Parathyroid adenoma (tissue), 2 donors: ENCODE data around the gene POM121C.
A peak's percentile ranks its signal among the peaks of the same experiment; 100 is the strongest.
"Not testable (repeated sequence)": the region's sequence is repeated elsewhere in the genome, so short reads cannot be mapped to it uniquely, and the experiment has no call there.

Experiments used
- H2AFZ ChIP-seq: fragments of 300-600 bp; sonication (generic); one replicate; pipeline ENCODE4 v1.7.0; 2017; ENCODE audit warnings: antibody characterized with exemption, mild to moderate bottlenecking
- H3K27ac ChIP-seq: fragments of 300-600 bp; sonication (generic); one replicate; pipeline ENCODE4 v1.7.0; 2017
- H3K27me3 ChIP-seq: fragments of 300-600 bp; sonication (generic); one replicate; pipeline ENCODE4 v1.7.0; 2017; ENCODE audit warnings: low read length; ENCODE audit not compliant: control insufficient read depth, insufficient read depth
- H3K36me3 ChIP-seq: fragments of 300-600 bp; sonication (generic); one replicate; pipeline ENCODE4 v1.7.0; 2017; ENCODE audit warnings: low read length; ENCODE audit not compliant: control insufficient read depth, insufficient read depth
- H3K4me1 ChIP-seq: fragments of 300-600 bp; sonication (generic); one replicate; pipeline ENCODE4 v1.7.0; 2017; ENCODE audit warnings: control low read depth
- H3K4me2 ChIP-seq: fragments of 300-600 bp; sonication (generic); one replicate; pipeline ENCODE4 v1.7.0; 2017; ENCODE audit warnings: low read length
- H3K4me3 ChIP-seq: fragments of 300-600 bp; sonication (generic); one replicate; pipeline ENCODE4 v1.7.0; 2017; ENCODE audit warnings: low read depth, low read length
- H3K79me2 ChIP-seq: fragments of 300-600 bp; sonication (generic); one replicate; pipeline ENCODE4 v1.7.0; 2017; ENCODE audit warnings: control low read depth
- H3K9ac ChIP-seq: fragments of 300-600 bp; sonication (generic); one replicate; pipeline ENCODE4 v1.7.0; 2017; ENCODE audit warnings: mild to moderate bottlenecking
- H3K9me3 ChIP-seq: fragments of 300-600 bp; sonication (generic); one replicate; pipeline ENCODE4 v1.7.0; 2017; ENCODE audit warnings: low read length; ENCODE audit not compliant: control insufficient read depth
- CTCF ChIP-seq: fragments of 300-600 bp; sonication (generic); IDR thresholded peaks from one replicate; pipeline ENCODE4 v1.7.0; 2017; ENCODE audit warnings: antibody characterized with exemption, mild to moderate bottlenecking
- donor health status: primary hyperparathyroidism.

POM121C gene

GRCh38 chr7:75485979-75486643 lies at the start of gene POM121C:
TSS of gene POM121C (minus strand) at chr7:75486299. CDS start at chr7:75441496, 44,803 bp downstream.
- Histone ChIP-seq H3K9ac (peak within 1 kb of the TSS; percentile 56), H3K4me2 (peak within 1 kb of the TSS; percentile 65), H2AFZ (peak within 1 kb of the TSS; percentile 73), H3K4me3 (peak within 1 kb of the TSS; percentile 77), H3K27ac (peak within 1 kb of the TSS; percentile 68)
- H3K27me3 ChIP-seq, H3K4me1 ChIP-seq, H3K79me2 ChIP-seq, H3K9me3 ChIP-seq, H3K36me3 ChIP-seq: not testable (repeated sequence)

- Histone ChIP-seq H3K4me3 (no peak overlapping the region), H3K27me3 (no peaks in the 10 kb centered on the region), H3K9me3 (no peaks in the 10 kb centered on the region), H3K9ac (no peak overlapping the region), H3K4me1 (no peaks in the 10 kb centered on the region), H3K27ac (no peak overlapping the region), H2AFZ (no peak overlapping the region), H3K36me3 (no peaks in the 10 kb centered on the region), H3K4me2 (no peak overlapping the region), H3K79me2 (no peaks in the 10 kb centered on the region)
- no peak for TF ChIP-seq CTCF
These were observed 48.7 kb upstream of the POM121C start for GRCh38 chr7:75534727-75535307.

- Histone ChIP-seq H3K36me3 (no peaks in the 10 kb centered on the region), H3K27ac (no peak overlapping the region), H3K9me3 (no peaks in the 10 kb centered on the region), H3K27me3 (no peaks in the 10 kb centered on the region), H3K79me2 (no peaks in the 10 kb centered on the region), H2AFZ (no peak overlapping the region), H3K4me2 (no peak overlapping the region), H3K9ac (no peak overlapping the region), H3K4me3 (no peak overlapping the region), H3K4me1 (no peaks in the 10 kb centered on the region)
- TF ChIP-seq CTCF, result no peak
These were observed 47.8 kb upstream of the POM121C start for GRCh38 chr7:75533926-75534325.

- no peak overlapping the region for H3K4me3 ChIP-seq
- no peaks in the 10 kb centered on the region for H3K79me2 ChIP-seq
- H3K4me2 ChIP-seq, result no peak overlapping the region
- H3K9ac ChIP-seq, result no peak overlapping the region
- no peaks in the 10 kb centered on the region for H3K4me1 ChIP-seq
- no peaks in the 10 kb centered on the region for H3K27me3 ChIP-seq
- H3K27ac ChIP-seq, result no peak overlapping the region
- TF ChIP-seq CTCF, result no peak
- no peaks in the 10 kb centered on the region for H3K36me3 ChIP-seq
- no peak overlapping the region for H2AFZ ChIP-seq
- no peaks in the 10 kb centered on the region for H3K9me3 ChIP-seq
These were observed 46.5 kb upstream of the POM121C start for GRCh38 chr7:75532639-75533038.

GRCh38 chr7:75531359-75531821 lies 45.3 kb upstream of the POM121C start:
- Histone ChIP-seq H3K4me3 (no peak overlapping the region), H3K9me3 (no peaks in the 10 kb centered on the region), H3K4me2 (no peak overlapping the region), H2AFZ (peak overlapping the region; percentile 60), H3K9ac (no peak overlapping the region), H3K4me1 (no peaks in the 10 kb centered on the region), H3K36me3 (no peaks in the 10 kb centered on the region), H3K79me2 (peaks cover 2% of the 10 kb centered on the region), H3K27ac (peak overlapping the region; percentile 24), H3K27me3 (no peaks in the 10 kb centered on the region)
- TF ChIP-seq CTCF, result no peak

- Histone ChIP-seq H3K27ac (peak overlapping the region; percentile 61), H3K4me3 (peak overlapping the region; percentile 98), H3K79me2 (peaks cover 11% of the 10 kb centered on the region), H2AFZ (peak overlapping the region; percentile 93), H3K4me2 (peak overlapping the region; percentile 86), H3K9ac (peak overlapping the region; percentile 70)
- not testable (repeated sequence) for H3K9me3 ChIP-seq, H3K36me3 ChIP-seq, H3K4me1 ChIP-seq, H3K27me3 ChIP-seq
These were observed 41.2 kb upstream of the POM121C start for GRCh38 chr7:75527224-75527722.

GRCh38 chr7:75521727-75522126 lies 35.6 kb upstream of the POM121C start:
- not testable (repeated sequence) for H3K36me3 ChIP-seq, H3K27ac ChIP-seq, H3K4me2 ChIP-seq, H3K9me3 ChIP-seq, H3K4me1 ChIP-seq, H2AFZ ChIP-seq, H3K9ac ChIP-seq, H3K27me3 ChIP-seq, H3K4me3 ChIP-seq
- H3K79me2 ChIP-seq, result peaks cover 18% of the 10 kb centered on the region
